GM19351 (cell line): Measurements from ENCODE around the gene ST6GALNAC3.
"Not testable (repeated sequence)": the region's sequence is repeated elsewhere in the genome, so short reads cannot be mapped to it uniquely, and the experiment has no call there.

ENCODE experiments used
- ATAC-seq: cut with Tn5 transposase; IDR thresholded peaks from one replicate; pipeline ENCODE4 v1.9.1; 2021; ENCODE audit warnings: mild to moderate bottlenecking, moderate library complexity; ENCODE audit not compliant: unreplicated experiment

Gene ST6GALNAC3

GRCh38 chr1:76238094-76238628 is 163.6 kb downstream of the ST6GALNAC3 start:
- ATAC-seq, result no peak

DNA sequence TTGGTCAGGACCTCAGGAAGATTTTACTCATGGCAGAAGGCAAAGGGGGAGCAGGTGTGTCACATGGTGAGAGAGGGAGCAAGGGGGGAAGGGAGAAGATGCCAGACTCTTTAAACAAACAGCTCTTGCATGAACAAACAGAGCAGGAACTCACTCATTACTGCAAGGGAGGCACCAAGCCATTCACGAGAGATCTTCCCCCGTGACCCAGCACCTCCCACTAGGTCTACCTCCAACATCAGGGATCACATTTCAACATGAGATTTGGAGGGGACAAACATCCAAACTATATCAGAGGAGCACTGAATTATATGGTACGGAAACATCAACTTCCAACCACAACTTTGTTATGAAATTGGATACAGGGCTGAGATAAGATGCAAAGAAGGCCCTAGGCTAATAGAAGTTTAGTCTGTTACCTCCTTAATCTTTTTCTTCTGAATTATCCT is 164.9 kb downstream of the ST6GALNAC3 start:
- no peak for ATAC-seq

DNA sequence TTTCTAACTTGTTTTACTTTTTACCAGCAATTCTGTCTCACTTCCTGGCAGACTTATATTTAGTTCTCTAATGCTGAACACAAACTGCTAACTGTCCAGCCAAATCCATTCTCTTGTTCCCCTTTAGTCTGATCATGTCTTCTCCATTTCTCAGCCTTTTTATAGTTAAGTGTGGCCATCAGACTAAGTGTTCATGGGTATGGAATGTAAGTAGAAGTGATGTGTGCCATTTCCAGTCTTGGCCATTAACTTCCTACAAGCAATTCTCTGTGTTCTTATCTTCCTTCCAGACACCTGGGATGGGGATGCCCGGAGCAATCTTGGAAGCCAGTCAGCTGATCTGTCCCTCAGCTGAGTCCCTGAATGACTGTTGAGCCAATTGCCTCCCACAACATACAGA is 165.8 kb downstream of the ST6GALNAC3 start:
- no peak for ATAC-seq

- ATAC-seq, result not testable (repeated sequence)
Measured at GRCh38 chr1:76242587-76242986, 168.0 kb downstream of the ST6GALNAC3 start.

GRCh38 chr1:76247261-76247852 is 172.8 kb downstream of the ST6GALNAC3 start:
- ATAC-seq, result no peak

DNA sequence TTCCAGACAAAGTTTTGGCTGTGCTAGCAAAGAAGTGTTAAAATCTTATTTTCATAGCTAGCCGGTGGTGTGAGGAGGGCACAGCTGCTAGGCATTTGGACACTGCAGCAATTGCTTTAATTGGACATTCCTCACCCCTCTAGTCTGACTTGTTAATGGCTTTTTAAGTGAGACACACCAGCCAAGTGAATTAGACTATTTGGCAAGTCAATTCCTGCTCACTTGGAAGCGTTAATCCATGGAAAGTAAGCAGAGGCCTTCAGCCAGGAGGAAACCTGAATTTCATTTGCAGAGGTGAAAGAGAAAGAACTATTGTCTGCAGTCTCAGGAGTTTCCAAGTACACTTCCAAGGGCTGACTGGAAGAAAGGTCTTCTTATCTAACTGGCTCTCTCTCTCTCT is 175.7 kb downstream of the ST6GALNAC3 start:
- no peak for ATAC-seq

DNA sequence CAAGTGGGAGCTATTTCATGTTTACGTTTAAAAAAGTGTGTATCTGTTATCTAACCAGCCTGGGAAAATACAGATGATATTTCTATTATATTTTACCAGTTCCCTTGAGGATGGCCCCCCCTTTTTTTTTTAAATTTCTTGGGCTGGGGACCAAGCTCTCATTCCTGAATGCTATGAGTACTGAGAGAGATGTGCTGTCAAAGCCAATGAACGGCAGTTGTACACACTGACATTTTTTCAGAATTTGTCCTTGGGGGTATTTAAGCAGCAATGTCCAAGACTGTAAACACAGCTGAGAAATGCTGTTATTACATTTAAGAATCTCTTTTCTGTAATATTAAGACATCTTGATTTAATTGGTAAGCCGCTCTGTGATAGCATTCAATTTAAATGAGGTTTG is 177.9 kb downstream of the ST6GALNAC3 start:
- ATAC-seq, result no peak

- no peak for ATAC-seq
Measured at GRCh38 chr1:76254104-76255030, 179.8 kb downstream of the ST6GALNAC3 start.

DNA sequence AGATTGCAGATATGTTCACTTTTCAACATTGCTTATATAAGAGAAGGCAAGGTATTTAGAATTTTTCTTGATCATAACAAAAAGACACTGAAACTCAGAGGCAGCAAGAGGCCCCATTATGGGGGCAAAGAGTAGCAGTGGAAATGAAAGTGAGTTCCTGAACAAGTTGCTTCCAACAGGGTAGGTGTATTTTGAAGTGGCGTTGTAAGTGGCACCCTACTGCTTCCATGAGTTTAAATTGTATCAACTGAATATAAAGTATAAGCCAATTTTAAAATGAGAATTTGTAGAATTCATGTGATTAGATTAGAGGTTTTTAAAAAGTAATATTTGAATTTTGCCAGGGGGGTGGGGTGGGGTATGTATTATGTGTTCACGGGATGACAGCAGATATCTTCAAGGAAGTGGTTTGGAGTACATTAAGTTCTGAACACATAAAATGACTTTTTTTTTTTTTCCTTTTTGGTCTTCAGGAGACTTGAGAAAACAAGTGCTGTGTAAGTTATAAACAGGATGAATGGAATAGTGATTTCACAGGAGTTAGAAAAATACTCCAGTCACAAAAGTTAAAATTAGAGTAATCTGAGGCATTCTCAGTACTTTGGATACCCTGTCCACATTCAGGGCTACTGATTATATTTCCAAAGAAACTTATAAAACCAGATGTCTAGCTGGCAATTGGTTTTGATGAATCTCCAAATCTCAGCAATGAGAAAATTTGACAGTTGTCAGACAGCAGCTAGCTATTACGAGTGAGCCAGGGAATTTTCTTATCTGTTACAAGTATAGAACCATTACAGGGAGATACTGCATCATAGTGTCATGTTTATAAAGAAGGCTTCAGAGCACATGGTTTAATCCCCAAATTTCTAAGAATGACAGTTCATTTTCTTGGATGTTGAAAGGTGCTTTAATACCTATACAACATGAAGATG is 182.0 kb downstream of the ST6GALNAC3 start:
- no peak for ATAC-seq

DNA sequence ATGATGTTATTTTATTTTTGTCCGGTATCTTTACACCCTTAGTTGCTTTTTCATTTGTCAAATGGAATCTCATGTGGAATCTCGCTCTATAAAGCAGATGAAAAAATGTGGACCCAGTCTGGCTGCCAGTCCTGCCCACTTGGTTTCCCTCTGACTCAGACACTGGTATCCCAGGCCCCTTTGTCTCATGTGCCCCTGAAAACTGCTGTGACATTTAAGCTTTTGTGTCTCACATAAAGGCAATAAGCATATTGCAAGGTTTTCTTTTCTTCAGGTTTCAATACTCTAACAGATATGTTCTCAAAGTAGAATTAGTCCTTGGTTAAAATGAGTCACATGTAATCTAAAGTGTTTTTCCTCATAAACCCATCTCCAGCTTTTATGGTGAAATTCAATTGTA is 183.3 kb downstream of the ST6GALNAC3 start:
- no peak for ATAC-seq

DNA sequence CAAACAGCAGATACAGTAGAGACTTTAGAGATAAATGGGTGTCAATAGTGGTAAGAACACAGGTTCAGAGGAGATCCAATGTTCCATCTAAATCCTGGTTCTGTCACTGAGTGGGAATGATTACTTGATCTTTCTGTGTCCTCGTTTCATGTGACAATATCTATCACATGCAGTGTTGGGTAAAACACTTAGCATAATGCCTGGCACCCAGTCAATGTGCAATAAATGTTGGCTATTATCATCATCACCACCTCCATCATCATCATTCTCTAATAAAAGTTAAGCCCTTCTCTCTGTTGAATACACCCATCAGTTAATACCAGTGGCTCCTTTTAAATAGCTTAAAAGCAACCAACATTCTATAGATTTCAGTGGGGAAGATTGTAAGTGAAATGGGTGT is 184.7 kb downstream of the ST6GALNAC3 start:
- ATAC-seq, result no peak

DNA sequence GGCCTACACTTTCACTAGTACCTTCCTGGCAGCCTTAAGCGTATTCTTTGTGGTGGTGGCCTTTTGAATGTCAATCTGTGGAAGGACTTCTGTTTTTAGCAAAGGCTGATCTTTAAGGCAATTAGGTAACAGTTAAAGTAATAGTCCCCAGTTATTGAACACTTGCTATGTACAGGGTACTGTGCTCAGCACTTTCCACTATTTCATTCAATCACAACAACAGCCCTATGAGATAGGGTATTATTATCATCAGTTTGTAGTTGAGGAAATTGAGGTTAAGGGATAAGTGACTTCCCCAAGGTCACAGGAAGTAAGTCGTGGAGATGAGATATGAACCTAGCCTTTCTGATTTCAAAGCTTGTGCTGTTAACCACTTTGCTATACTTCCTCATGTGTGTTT is 185.7 kb downstream of the ST6GALNAC3 start:
- no peak for ATAC-seq

DNA sequence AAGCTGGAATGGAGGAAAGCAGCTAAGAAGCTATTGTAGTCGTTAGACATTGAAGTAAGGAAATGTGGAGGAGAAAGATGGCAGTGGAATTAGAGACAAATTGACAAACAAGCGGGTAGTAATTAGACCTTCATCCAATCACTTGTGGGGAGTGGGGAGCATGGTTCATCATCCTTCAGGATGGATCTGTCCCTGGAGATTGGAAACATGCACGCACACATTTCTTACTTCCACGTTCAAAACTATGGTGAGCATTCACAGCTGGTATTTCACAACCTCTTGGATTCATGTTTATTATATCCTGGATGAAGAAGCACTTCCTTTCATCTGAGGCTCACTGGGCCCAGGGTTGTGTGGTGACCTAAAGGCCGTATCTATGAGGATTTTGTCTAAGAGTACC is 188.1 kb downstream of the ST6GALNAC3 start:
- no peak for ATAC-seq

DNA sequence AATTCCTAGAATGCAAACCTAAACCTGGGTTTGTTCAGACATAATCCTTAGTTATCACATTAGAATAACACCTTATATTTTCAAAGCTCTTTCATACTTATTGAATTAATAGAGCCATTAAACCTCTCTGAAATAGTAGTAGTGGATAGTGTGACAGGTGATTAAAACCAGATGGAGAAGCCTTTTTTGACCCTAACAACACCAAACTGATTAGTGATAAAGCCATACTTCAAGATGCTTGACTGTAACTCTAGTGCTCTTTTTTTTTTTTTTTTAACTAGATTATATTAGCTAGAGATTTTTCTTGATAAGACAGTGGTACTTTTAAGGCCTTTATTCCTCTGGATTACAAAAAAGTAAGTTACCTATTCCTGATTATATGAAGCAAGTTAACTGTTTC is 190.1 kb downstream of the ST6GALNAC3 start:
- no peak for ATAC-seq

DNA sequence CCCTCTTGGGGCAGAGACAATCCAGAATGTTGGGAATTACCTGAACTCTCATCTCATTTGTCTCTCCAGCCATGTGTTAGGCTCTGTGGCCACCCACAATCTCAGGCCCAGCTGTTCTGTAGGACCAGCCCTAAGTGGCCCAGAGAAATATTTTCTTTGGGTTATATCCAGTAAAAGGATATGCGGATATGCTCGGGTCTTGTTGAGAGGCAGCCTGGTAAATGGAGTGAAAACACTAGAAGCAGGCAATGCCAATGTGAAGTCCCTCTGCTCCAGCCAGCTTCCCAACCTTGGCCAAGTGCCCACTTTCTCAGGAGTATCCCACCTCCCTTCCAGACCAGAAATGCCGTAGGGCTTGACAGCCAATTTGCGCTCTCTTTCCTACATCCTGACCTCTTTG is 192.2 kb downstream of the ST6GALNAC3 start:
- no peak for ATAC-seq

GRCh38 chr1:76267631-76268030 is 193.1 kb downstream of the ST6GALNAC3 start:
- no peak for ATAC-seq

GRCh38 chr1:76268341-76268740 is 193.8 kb downstream of the ST6GALNAC3 start:
- no peak for ATAC-seq

DNA sequence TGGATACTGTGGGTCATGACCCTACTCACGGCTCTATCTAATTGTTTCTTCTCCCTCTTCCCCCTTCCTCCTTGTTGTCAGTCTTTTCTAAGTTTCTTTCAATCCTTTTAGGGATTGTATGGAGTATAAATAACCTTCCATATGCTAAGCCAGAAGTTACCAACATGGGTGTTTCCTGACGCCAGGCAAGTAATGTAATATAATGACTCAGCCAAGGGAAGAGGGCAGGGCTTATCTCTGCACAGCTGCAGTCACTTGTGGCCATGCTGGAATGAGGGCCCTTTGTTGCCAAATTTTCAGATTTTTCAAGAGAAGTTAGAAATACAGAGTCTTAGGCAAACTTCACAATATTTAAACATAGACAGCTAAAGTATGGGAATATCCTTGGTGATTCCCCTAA is 194.6 kb downstream of the ST6GALNAC3 start:
- no peak for ATAC-seq

DNA sequence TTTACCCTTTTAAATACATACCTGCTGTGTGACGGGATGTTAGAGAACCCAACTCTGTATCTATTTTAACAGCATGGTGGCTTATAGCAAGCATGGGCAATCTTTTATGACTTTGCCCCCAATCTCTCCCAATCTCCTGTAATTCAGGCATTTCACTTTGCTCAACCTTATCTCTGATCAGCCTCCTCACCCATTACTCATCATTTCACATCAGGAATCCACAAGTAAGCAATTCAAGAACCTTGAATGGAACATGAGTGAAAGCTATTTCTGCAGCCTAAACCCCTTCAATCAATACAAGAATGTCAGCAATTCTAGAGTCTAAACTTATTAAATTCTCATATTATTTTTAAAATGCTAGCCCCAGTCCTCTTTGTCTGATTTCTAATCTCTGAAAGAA is 199.8 kb downstream of the ST6GALNAC3 start:
- ATAC-seq, result no peak

DNA sequence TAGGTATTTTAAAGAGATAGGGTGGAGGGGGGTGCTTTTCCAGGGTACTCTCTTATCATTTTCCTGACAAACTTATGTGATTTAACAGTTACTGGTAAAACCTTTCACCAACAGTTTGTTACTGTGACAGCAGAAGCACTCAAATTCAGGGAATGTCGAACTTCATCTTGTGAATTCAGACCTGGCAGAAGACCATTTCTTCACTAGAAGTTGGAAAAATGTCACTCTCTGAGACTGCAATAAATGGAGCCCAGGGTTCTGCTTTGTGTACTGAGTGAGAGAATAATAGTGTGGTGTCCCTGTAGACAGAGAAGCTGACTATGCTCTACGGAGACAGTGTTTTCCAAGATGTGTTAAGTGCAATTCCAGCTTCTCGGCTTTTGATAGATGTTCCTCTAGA is 200.2 kb downstream of the ST6GALNAC3 start:
- no peak for ATAC-seq

DNA sequence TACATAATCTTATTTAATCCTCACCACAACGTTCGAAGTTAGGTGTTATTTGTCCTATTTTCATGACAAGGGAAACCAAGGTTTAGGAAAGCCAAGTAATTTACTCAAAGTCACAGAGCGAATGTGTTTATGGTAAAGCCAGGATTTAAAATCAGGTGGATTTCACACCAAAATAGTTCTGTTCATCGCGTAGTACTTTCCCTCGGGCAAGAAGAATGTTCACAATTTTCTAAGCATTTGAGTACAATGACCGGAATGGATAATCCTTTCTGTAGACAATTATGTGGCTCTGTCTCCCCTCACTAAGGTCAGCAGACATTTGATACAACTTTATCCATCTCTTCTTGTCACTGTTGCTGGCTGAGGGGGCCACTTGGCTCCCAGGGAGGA is 204.2 kb downstream of the ST6GALNAC3 start:
- no peak for ATAC-seq
